ENCODE results near the gene KIF12. TPM values are rescaled to one million over a fixed set of nuclear protein-coding genes. Genes with fewer than 3 reads are reported as not detected.

KIF12 gene
- polyA plus RNA-seq, 3 donors, result not detected

DNA sequence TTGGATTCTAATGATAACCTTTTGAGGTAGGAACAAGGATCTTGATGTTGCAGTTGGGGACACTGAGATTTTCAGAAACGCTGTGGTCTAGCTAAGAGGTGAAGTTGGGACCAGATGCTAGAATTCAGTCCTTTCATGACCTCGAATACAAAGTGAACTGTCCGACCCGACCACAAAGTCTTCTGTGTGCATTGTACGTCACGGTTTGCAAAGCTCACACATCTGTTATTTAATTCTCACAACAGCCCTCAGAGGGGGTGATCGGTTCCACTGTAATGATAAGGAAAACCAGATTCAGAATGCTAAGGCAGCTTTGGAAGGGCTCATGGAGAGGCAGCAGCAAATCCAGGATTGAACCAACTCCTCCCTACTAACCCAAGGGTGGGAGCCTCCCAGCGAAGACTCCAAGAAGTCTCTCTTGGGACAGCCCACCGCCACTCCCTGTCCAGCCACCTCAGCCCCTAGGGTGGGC lies 16.6 kb upstream of the KIF12 start:
- Histone ChIP-seq H3K4me3 (replicated peaks in 1 of 3; ENCODE audit: low read depth in 2 of 3, low read length in 3 of 3) (no peak overlapping the region), H2AFZ (ENCODE audit: insufficient read depth, low read depth, low read length, poor library complexity, severe bottlenecking) (no peak overlapping the region), H3K27ac (ENCODE audit: low read depth in 1 of 2, low read length in 2 of 2) (no peak overlapping the region), H3K4me2 (replicated peaks; ENCODE audit: extremely low read depth, low read length, poor library complexity, severe bottlenecking) (no peak overlapping the region), H3K27me3 (ENCODE audit: control insufficient read depth in 2 of 2, insufficient read depth in 2 of 2, low read length in 2 of 2) (no peaks in the 10 kb centered on the region), H4K20me1 (ENCODE audit: insufficient read depth, low read length) (no peaks in the 10 kb centered on the region), H3K9ac (ENCODE audit: insufficient read depth, low read length, poor library complexity, severe bottlenecking) (no peak overlapping the region), H3K79me2 (ENCODE audit: insufficient read depth, low read length) (no peaks in the 10 kb centered on the region), H3K4me1 (ENCODE audit: control insufficient read depth in 1 of 2, insufficient read depth in 2 of 2, low read length in 2 of 2) (no peaks in the 10 kb centered on the region), H3K9me3 (replicated peaks in 1 of 2; ENCODE audit: control insufficient read depth in 1 of 2, insufficient read depth in 1 of 2, low read length in 2 of 2) (no peaks in the 10 kb centered on the region), H3K36me3 (replicated peaks in 1 of 2; ENCODE audit: control insufficient read depth in 1 of 2, insufficient read depth in 2 of 2, low read length in 2 of 2) (no peaks in the 10 kb centered on the region)
- peaks cover 0 to 2% (median 0%) of the 10 kb centered on the region in 7 donors for H3K9me3 Mint-ChIP-seq
- H3K27me3 Mint-ChIP-seq (ENCODE audit: low read depth in 3 of 3), result peaks cover 10 to 27% (median 14%) of the 10 kb centered on the region in 3 donors
- DNase-seq, result no peak
- H3K27ac Mint-ChIP-seq, result no peak overlapping the region
- H3K36me3 Mint-ChIP-seq, result no peaks in the 10 kb centered on the region
- TF ChIP-seq CTCF (IDR thresholded peaks at IDR 0.05), result no peak
- no peaks in the 10 kb centered on the region for H3K4me1 Mint-ChIP-seq
- H3K4me3 Mint-ChIP-seq, result no peak overlapping the region
- 94% methylated on average over 3 of the region's 9 CpGs for WGBS (ENCODE audit: insufficient coverage)
- intact Hi-C loops (cut with micrococcal nuclease), result no loop called here

DNA sequence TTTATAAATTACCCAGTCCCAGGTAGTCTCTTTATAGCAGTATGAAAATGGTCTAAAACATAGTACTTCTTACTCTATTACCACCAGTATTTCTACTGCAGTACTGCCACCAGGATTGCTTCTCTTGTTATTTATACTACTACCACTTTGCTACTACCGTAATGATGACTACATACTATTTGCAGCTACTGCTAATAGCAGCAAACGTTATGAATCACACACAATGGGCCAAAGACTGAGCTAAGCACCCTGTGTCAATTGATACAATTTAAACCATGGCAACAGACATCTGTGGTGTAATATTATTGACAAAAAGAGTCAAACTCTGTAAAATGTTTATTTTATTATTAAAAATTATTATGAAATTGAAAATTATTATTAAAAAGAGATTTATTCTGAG lies 15.3 kb upstream of the KIF12 start:
- Mint-ChIP-seq H3K36me3 (no peaks in the 10 kb centered on the region), H3K9me3 (peaks cover 0 to 1% (median 0%) of the 10 kb centered on the region in 7 donors), H3K27ac (no peak overlapping the region), H3K27me3 (ENCODE audit: low read depth in 3 of 3) (peaks cover 10 to 27% (median 12%) of the 10 kb centered on the region in 3 donors), H3K4me1 (no peaks in the 10 kb centered on the region), H3K4me3 (no peak overlapping the region)
- Histone ChIP-seq H3K27me3 (ENCODE audit: control insufficient read depth in 2 of 2, insufficient read depth in 2 of 2, low read length in 2 of 2) (no peaks in the 10 kb centered on the region), H3K79me2 (ENCODE audit: insufficient read depth, low read length) (no peaks in the 10 kb centered on the region), H3K9me3 (replicated peaks in 1 of 2; ENCODE audit: control insufficient read depth in 1 of 2, insufficient read depth in 1 of 2, low read length in 2 of 2) (no peaks in the 10 kb centered on the region), H3K27ac (ENCODE audit: low read depth in 1 of 2, low read length in 2 of 2) (no peak overlapping the region), H3K9ac (ENCODE audit: insufficient read depth, low read length, poor library complexity, severe bottlenecking) (no peak overlapping the region), H3K36me3 (replicated peaks in 1 of 2; ENCODE audit: control insufficient read depth in 1 of 2, insufficient read depth in 2 of 2, low read length in 2 of 2) (no peaks in the 10 kb centered on the region), H4K20me1 (ENCODE audit: insufficient read depth, low read length) (no peaks in the 10 kb centered on the region), H3K4me3 (replicated peaks in 1 of 3; ENCODE audit: low read depth in 2 of 3, low read length in 3 of 3) (no peak overlapping the region), H3K4me2 (replicated peaks; ENCODE audit: extremely low read depth, low read length, poor library complexity, severe bottlenecking) (no peak overlapping the region), H2AFZ (ENCODE audit: insufficient read depth, low read depth, low read length, poor library complexity, severe bottlenecking) (no peak overlapping the region), H3K4me1 (ENCODE audit: control insufficient read depth in 1 of 2, insufficient read depth in 2 of 2, low read length in 2 of 2) (no peaks in the 10 kb centered on the region)
- no peak for TF ChIP-seq CTCF (IDR thresholded peaks at IDR 0.05)
- intact Hi-C loops (cut with micrococcal nuclease), result no loop called here
- WGBS (ENCODE audit: insufficient coverage), result no CpG with 5 or more reads among the region's 2 CpGs
- no peak for DNase-seq
